Activated effector memory CD4-positive, alpha-beta T cell treated with Interleukin-2 at 50 U/mL for 16 hours (primary cell): ENCODE results near the gene NCR3LG1.

Experiments used
- DNase-seq: peaks from one replicate; pipeline ENCODE4 v3.0.0-alpha.2; 2020

The NCR3LG1 gene

DNA sequence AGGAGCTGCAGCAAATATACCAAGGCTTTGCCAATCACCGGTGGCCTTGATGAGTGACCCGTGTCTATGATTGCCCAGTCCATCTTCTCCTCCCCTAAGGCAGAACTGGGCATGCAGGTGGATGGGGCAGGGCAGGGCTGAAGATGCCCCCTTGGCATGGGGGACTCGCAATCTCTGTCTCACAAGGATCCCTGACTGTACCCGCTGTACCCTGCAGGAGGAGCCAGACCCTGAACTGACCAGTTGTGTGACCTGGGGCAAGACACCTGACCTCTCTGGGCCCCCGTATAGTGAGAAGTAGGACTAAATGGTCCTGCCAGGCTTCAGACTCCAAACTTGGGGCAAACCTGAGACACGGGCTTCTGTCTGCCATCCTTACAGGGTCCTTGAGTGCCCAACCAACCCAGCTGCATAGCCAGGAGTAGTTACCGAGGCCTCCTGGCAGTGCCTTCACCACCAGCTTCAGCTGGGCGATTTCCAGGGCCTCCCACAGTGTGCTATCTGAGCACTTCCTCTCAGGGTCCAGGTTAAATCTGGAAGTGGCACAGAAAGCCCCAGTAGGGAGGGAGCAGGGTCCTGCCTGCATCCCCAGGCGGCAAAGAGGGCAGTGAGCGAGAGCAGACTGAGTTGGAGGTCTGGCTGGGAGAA lies 43.3 kb downstream of the NCR3LG1 start:
- no peak for DNase-seq

DNA sequence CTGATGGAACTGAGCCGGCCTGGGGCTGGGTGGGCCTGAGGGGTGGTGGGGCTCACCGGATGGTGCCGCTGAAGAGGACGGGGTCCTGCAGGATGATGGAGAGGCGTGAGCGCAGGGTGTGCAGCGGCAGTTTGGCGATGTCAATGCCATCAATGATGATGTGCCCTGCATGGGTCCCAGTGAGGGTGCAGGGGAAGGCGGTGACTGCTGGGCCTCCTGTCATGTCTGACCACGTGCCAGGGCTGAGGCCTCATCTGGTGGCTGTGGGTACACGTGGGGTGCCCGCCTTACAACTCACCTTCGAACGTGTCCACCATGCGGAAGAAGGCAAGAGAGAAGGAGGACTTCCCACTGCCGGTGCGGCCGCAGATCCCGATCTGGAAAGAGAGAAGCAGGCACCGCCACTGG lies 44.0 kb downstream of the NCR3LG1 start:
- DNase-seq = no peak

DNA sequence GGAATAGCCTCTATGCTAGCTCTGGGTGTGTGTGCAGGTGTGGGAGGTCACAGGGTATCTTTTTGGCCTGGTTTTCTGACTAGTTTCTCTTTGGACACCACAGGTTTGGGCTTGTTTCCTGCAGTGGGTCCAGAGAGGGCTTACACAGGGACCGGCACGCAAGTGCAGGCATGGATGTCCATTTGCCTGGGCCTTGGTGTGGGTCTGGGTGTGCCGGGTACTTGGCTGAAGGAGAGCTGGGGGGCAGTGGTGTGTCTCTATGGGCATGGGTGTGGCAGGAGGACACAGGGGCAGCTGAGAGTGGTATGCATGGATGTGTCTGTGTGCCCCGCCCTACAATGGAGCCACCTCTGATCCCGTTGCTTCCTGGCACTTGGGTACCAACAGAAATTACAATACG lies 44.4 kb downstream of the NCR3LG1 start:
- no peak for DNase-seq

DNA sequence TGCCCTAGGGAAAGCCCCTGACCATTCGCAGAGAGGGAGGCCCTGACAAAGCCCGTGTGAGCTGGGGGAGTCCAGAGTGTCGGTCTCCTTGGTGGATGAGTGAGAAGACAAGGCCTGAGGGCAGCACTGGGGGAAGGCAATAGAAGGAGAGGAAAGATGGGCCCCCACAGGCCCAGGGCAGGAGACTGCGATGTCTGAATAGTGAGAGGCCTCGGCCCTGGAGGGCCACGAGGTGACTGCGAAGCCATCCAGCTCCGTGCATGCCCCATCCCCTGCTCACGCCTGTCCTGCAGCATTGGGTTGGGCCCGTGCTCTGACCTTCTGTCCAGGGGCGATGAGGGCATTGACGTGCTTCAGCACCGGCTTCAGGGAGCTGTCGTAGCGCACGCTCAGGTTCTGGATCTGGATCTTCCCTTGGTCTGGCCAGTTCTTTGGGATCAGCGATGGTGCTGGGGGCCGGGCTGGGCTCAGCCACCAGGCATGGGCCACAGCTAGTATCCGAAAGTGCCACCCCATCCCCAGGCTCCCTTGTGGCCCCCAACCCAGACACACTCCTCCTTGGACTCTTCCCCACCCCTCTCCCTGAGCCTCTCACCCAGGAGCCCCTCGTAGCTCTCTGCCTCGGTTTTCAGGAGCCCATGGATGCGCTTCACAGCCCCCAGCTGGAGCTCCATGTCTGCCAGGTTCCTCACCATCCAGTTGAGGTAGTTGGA lies 45.2 kb downstream of the NCR3LG1 start:
- DNase-seq = no peak

DNA sequence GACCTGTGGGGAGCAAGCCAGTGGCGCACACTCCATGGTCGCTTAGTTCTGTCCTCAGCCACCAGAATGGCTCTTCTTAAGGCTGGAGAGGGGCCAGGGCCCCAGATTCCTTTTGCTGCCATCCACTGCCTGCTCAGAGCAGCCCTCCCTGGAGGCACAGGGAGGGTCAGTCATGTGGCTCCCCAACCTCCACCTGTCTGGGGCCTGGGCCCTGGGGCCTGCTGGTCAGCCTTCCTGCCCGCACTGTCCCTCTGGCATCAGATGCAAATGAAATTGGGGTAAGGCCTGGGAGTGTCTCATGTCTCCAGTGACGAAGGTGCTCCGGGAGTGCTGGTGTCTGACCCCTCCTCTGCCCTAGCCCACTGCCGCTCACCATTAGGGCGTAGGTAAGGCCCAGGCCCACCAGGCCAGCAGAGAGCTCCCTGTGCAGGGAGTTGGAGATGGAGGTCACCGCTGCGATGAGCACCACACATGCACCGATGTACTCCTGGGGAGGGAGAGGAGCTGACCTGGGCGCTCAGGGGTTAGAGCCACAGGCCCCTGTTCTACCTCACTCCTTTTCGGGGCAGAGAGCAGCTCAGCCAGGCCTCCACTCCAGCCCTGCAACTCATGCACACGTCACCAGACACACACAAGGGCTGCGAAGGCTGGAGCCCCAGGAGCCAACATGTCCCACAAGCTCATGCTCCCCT lies 45.9 kb downstream of the NCR3LG1 start:
- DNase-seq = no peak

DNA sequence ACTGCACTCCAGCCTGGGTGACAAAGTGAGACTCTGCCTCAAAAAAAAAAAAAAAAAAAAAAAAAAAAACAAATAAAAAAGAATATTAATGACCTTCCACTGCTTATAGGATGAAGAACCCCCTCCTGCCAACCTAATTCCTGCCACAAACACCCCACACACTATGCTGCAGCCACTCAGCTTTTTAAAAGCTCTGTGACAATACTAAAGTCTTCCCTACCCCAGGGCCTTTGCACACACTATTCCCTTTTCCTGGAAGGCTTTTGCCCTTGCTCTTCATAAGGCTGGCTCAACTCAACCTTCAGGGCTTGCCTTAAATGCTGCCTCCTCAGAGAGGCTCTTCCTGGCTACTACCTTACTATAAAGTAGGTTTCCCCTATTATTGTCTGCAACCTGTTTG lies 47.6 kb downstream of the NCR3LG1 start:
- DNase-seq = no peak

DNA sequence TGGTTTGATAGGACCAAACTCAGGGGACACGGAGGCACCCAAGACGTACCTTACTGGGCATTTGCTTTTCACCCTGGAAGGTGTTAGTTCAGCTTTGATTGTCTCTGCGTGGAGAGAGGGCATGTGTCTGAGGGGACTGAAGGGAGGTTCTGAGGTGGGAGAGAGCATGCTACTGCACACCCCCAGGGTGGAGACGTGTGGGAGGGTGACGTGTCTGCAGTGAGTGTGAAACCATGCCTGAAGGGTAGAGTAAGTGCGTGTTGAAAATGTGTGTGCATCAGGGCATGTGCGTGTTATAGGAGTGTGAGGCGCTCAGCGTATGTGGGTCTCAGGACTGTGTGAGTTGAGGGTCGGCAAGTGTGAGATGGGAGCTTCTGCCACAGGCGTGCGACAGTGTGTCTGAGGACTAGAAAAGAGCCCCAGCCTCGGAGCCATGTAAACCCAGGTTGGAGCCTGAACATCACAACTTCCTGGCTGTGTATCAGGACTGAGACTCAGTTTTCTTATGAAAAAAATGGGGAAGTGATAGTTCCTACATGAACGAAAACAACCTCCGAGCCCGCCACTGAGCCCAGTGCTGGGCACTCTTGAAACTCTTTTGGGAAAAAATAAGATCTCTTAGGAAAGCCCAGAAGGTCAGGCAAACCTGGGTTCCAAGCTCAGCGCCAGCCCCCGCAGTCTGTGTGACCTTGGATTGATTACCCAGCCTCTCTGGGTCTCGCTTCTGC lies 48.6 kb downstream of the NCR3LG1 start:
- no peak for DNase-seq

DNA sequence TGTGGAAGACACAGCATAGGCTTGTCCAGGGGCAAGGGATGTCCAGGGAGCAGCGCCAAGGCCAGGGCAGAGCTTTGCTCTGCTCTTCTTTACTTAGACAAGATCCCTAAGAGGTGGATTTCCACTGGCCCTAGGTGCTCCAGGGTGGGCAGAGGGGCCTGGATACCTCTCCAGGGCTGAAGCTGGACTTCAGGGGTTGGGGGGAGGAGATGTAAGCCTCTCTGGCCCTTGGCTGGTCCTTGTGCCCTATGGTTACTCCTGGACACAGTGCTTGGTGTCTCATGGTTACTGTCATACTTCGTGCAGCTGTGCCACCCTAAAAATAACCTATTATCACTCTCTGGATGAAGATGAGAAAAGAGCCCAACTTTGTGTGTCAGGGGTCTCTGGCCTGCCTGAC lies 49.7 kb downstream of the NCR3LG1 start:
- no peak for DNase-seq

DNA sequence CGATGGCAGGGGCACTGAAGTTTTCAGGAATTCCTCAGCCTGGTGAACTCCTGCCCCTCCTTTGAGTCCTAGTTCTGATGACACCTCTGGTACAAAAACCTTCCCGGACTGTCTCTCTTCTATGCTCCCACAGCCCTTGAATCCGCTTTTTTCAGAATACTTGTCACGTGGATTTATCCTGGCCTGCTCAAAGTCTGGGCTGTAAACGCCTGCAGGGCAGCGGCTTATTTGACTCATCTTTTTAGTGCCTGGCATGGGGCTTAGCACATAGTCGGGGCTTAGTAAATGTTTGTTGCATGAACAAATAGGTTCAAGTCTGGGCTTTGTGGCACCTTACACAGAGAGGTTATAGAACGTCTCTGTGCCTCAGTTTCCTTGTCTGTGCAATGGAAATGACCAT lies 50.2 kb downstream of the NCR3LG1 start:
- no peak for DNase-seq

DNA sequence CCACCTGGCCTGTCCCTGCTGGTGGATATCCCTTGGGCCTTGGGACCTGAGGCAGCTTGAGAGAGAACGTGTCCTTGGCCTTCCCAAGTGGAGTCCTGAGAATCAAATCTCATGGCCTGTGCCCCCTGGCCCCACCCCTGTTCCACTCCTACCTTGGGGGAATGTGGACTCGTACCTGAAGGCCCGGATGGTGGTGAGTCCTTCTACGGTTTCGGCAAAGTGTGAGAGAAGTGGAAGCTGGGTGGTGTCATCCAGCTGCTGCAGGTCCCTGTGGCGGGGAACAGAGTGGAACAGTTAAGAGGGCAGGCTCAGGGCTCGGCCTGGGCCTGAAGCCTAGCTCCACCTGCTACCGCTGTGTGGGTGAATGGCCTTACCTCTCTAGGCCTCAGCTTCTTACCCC lies 50.9 kb downstream of the NCR3LG1 start:
- no peak for DNase-seq

DNA sequence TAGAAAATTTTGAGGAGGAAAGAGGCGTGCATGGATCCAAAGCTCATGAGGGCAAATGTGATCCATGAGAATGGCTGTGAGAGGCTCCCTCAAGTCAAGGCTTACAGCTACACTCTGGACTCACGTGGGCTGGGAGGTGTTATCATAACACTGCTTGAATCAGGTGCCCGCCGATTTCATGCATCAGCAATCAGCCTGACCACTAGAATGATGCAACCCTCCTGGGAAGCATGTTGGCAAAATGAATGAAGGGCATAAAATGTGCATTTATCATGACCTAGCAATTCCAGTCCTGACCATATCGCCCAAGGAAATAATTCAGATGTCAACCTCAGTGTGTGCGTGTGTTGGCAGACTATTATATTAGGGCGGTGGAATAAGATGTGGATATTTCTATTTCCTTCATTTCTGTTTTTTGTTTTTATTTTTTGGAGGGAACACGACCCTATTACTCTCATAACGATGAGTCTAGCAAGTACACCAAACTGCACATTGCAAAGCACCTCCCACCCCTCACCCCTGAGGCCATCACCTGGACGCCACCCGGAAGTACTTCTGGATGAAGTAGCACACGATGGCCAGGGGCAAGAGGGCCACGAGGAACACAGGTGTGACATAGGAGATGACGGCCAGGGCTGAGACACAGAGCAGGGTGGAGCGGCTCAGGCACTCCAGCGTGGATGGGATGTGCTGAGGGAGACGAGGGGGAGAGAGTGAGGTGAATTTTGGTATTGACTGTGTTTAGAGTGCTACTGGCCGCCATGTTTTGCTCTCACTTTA lies 52.6 kb downstream of the NCR3LG1 start:
- no peak for DNase-seq

DNA sequence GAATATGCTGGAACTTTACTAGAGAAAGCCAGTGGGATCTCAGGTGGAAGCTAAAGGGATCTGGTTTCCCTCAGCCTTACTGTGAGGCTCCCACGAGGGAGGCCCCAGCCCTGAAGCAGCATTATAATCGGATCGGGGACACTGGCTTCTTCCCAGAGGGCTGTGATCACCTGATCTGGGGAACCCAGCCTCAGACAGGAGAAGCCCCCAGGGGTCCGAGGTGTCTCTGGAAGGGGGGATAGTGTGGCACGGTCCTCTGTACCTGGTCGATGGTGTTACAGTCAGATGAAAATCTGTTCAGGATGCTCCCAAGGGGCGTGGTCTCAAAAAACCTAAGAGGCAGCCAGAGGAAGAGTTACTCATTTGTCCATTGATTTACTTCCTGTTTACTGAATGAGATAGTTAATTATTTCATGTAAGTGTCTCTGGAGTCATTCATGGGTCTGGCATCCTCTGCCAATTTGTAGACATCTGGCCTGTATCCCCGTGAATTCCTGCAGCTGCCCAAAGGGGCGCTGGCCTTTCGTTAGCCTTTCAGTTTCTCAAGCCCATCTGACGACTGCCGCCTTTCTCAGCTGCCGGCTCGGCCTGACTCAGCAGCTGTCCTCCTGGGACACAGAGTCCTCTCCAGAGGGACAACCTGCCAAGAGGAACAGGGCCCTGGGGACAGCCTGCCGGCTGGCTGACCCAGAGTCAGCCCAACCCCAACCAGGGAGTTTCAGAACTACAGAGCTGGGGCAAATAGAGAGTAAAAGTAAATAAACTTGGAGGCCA lies 53.8 kb downstream of the NCR3LG1 start:
- DNase-seq = no peak

DNA sequence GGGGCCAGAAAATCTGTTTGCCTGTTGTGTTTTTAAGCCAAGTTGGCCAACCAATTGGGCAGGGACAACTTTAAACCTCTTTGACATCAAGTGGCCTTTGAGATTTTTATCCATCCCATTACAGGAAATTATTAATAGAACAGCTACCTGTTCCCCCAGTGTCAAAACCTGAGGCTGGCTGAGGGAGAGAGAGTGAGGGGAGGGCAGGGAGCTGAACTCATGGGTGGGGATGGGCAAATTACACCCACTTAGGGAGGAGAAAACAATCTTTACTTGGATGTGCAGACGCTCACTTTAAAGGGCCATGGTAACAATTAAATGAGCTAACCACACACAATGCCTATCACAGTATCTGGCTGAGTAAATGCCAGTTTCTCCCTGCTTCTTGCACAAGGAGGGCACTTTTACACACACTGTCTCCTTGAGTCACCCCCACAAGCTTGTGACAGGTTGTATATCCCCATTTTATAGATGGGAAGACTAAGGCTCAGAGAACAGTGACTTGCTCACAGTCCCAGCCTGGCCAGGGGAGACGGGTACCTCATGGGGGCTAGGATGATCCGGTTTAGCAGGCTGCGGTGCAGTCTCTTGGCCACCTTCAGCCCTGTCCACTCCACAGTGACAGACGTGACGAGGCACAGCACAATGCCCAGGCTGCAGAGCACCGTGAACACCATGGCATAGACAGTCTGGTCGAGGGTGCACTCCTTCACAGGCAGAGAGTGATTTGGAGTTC lies 54.6 kb downstream of the NCR3LG1 start:
- DNase-seq = no peak

DNA sequence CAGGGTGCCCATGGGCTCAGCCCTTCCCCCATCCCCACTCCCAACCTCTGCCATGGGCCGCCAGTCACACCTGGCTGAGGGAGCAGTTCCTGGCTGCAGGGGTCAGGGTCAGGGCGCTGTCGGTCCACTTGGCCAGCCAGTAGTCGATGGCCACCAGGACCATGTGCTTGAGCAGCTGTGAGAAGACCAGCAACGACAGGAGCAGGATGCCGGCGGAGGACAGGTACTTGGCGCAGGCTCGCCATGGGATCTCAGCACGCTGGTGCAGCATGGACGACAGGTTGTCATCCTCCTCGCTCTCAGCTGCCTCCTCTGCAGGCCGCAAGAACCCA lies 55.2 kb downstream of the NCR3LG1 start:
- no peak for DNase-seq

DNA sequence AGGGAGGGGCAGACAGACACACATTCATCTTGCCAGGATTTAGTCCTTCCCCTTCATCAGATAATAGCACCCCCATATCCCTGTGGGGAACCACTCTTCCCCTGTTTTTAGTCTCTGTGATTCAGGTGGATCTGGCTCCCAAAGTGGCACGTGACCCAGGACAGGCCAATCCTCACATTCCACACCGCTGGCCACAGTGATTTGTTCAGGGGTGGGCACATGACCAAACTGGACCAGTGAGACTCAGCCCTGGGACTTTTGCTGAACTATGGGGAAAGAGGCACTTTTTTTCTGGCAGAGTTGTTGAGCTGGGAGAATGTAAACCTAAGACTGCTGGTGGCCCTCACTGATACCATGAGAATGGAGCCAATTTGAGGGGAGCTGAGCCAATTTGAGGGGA lies 56.0 kb downstream of the NCR3LG1 start:
- DNase-seq = no peak

DNA sequence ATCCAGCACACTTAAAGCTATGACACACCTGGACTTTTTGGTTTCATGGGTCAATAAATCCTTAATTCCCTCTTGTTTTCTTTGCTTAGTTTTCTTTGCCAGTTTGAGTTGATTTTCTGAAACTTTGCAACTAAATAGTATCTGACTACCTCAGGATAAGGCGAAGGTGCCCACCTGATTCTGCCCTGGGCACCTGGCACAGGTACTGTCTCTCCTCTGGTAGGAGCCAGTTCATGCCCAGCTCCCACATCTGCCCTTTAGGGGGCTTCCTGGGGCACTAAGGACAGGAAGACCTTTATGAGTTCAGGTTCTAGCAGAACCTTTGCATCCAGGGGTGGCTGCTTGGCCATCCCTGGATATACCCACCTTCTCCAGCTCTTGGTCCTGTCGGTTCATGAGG lies 56.4 kb downstream of the NCR3LG1 start:
- no peak for DNase-seq

DNA sequence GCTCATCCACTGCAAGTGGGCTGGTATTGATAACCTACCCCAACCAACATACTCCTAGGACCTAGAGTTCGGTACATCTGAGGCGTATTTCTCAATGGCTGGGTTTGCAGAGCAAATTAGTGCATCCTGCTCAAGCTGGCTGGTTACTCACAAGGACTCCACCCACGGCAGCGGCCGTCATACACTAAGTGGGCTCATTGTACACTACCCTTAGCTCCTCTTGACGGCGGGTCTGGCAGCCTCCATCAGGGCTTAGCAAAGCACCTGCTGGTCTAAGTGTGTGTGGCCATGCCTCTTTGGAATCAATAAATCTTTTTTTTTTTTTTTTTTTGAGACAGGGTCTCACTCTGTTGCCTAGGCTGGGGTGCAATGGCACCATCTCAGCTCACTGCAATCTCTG lies 57.0 kb downstream of the NCR3LG1 start:
- DNase-seq = no peak

DNA sequence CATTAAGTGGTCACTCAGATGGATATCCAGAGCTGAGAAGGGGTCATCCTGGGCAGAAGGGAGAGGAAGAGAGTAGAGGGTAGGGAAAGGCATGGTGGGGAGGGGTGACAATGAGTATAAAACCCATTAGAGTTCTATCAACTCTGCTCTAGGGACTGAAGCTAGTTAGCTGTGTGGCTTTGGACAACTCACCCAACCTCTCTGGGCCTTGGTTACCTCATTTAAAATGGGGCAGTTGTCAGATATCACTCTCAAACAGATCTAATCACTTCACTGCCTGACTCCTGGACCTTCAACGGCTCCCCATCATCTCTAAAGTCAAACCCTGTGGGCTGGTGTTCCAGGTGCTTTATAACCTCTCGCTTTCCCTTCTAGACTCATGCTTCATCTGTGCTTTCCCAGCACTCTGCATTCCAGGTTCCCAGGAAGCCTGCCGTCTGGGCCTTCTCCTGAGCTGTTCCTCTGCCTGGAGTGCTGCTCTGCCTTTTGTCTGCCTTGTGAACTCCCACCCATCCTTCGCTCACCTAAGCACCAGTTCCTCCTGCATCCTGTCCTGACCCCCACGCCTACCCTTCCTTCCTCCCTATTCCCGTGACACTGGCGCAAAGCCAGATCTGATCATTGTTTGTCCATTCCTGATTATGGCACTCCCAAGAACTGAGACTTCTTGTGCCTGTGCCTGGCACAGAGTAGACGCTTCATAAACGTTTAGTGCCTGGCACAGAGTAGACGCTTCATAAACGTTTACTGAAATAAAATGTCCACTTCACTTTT lies 59.2 kb downstream of the NCR3LG1 start:
- no peak for DNase-seq

DNA sequence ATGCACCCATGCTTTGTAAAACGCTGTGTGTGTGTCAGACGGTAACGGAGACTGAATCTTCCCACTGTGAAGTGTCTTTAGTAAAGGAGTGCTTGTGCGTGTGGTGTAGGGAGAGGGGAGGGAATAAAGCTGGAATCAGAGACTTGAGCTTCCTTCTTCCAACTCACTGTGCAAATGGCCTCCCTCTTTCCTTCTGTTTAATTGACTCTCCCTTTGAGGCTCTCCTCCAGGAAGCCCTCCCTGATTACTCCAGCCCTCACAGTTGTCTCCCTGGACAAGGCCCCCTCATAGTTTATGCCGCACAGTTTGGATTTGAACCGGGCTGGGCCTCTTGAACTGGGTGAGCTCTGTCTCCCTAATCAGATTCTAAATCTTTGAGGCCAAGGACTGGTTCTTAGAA lies 59.8 kb downstream of the NCR3LG1 start:
- DNase-seq = no peak

DNA sequence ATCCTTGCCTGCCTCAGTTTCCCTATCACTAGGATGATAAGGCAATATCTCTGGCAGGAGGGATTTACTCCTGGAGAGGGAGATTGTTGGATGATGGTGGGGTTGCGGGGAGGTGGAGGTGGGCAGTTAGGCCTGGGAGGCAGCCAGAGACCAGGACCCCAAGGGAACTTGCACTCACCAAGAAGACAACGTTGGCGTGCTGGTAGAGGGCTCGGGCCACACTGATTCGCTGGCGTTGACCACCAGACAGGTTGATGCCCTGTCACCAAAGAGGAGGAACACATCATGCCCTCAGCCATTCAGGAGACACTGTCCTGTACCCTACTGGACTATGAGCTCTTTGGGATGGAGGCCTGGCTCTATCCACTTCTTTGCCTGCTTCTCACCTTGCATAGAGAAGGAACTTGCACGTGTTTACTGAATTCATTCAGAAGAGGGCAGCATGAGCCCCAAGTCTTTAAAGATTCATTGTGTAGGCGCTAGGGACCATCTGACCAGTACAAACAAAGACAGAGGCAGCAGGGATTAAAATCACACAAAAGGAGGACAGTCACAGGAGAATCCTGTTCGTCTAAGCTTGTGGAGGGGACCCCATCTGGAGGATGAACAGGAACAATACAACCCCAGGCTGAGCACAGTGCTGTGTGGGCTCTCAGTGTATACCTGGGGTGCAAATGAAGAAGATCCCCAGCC lies 61.0 kb downstream of the NCR3LG1 start:
- DNase-seq = no peak
